Activated T-helper 17 cell treated with anti-CD3 and anti-CD28 coated beads, Interleukin-2, amount 50 U/mL, for 72 hours (primary cell): ENCODE results near the gene HDAC1. TPM values are rescaled to one million over a fixed set of nuclear protein-coding genes. Genes with fewer than 3 reads are reported as not detected.
"Not testable (repeated sequence)": the region's sequence is repeated elsewhere in the genome, so short reads cannot be mapped to it uniquely, and the experiment has no call there.

Experiments
- ATAC-seq: fragments of 150-1000 bp; cut with Tn5 transposase; replicated peaks from 2 replicates; pipeline ENCODE4 v1.10.0; 2021; ENCODE audit warnings: mild to moderate bottlenecking, moderate library complexity
- H3K27ac Mint-ChIP-seq: one replicate; pipeline ENCODE4 v1.8.0; 2022; ENCODE audit warnings: mixed read lengths
- H3K27me3 Mint-ChIP-seq: one replicate; pipeline ENCODE4 v1.8.0; 2022; ENCODE audit warnings: mixed read lengths
- H3K36me3 Mint-ChIP-seq: one replicate; pipeline ENCODE4 v1.8.0; 2022; ENCODE audit warnings: low read depth, mild to moderate bottlenecking, mixed read lengths
- H3K4me1 Mint-ChIP-seq: one replicate; pipeline ENCODE4 v1.8.0; 2022; ENCODE audit warnings: mixed read lengths
- H3K4me3 Mint-ChIP-seq: one replicate; pipeline ENCODE4 v1.8.0; 2022; ENCODE audit warnings: mild to moderate bottlenecking, mixed read lengths
- H3K9me3 Mint-ChIP-seq: one replicate; pipeline ENCODE4 v1.8.0; 2022; ENCODE audit warnings: mixed read lengths
- total RNA-seq, 2 donors: library from RNA; stranded (reverse); gene quantifications; one replicate each; pipeline ENCODE4 v1.2.3, GENCODE V29; 2022

HDAC1 gene
- total RNA-seq = 100 to 1,000 TPM; 171 to 199 TPM

- Mint-ChIP-seq H3K4me3 (peak within 1 kb of the TSS; percentile 92), H3K4me1 (peaks cover 24% of the 10 kb centered on the region)
- peak; percentile 99 for ATAC-seq
These were observed at the start of gene HDAC1 for GRCh38 chr1:32291708-32292538. TSS of gene HDAC1 (plus strand) at chr1:32292083. CDS start at chr1:32292170, 87 bp downstream.

GRCh38 chr1:32242341-32242851, 49.5 kb upstream of the HDAC1 start:
- Mint-ChIP-seq H3K27ac (no peak overlapping the region), H3K9me3 (no peaks in the 10 kb centered on the region)

More at GRCh38 chr1:32291708-32292538, at the start of gene HDAC1:
- Mint-ChIP-seq H3K27ac (peak within 1 kb of the TSS; percentile 98), H3K27me3 (no peaks in the 10 kb centered on the region), H3K36me3 (peaks cover 58% of the 10 kb centered on the region), H3K9me3 (no peaks in the 10 kb centered on the region)

GRCh38 chr1:32246888-32247273, 45.0 kb upstream of the HDAC1 start, which contains the start of gene FAM167B:
TSS of gene FAM167B (plus strand) at chr1:32247222. CDS start at chr1:32247422, 200 bp downstream.
- no peak for ATAC-seq
- peak within 1 kb of the TSS; percentile 93 for H3K27ac Mint-ChIP-seq
- peaks cover 14% of the 10 kb centered on the region for H3K36me3 Mint-ChIP-seq
- H3K4me3 Mint-ChIP-seq = peak within 1 kb of the TSS; percentile 99
- no peaks in the 10 kb centered on the region for H3K27me3 Mint-ChIP-seq
- H3K9me3 Mint-ChIP-seq = no peaks in the 10 kb centered on the region
- peaks cover 26% of the 10 kb centered on the region for H3K4me1 Mint-ChIP-seq

More at GRCh38 chr1:32242341-32242851, 49.5 kb upstream of the HDAC1 start:
- Mint-ChIP-seq H3K4me3 (peak overlapping the region; percentile 86), H3K27me3 (no peaks in the 10 kb centered on the region), H3K36me3 (no peaks in the 10 kb centered on the region), H3K4me1 (peaks cover 9% of the 10 kb centered on the region)
- no peak for ATAC-seq

GRCh38 chr1:32247452-32247851, 44.4 kb upstream of the HDAC1 start:
- H3K4me3 Mint-ChIP-seq = peak overlapping the region; percentile 99
- peaks cover 26% of the 10 kb centered on the region for H3K4me1 Mint-ChIP-seq

GRCh38 chr1:32247983-32248889, 43.6 kb upstream of the HDAC1 start:
- H3K36me3 Mint-ChIP-seq = peaks cover 28% of the 10 kb centered on the region
- peak overlapping the region; percentile 93 for H3K27ac Mint-ChIP-seq
- H3K4me1 Mint-ChIP-seq = peaks cover 31% of the 10 kb centered on the region
- H3K4me3 Mint-ChIP-seq = peak overlapping the region; percentile 99
- peak; percentile 54 for ATAC-seq
- H3K9me3 Mint-ChIP-seq = no peaks in the 10 kb centered on the region
- H3K27me3 Mint-ChIP-seq = no peaks in the 10 kb centered on the region

More at GRCh38 chr1:32247452-32247851, 44.4 kb upstream of the HDAC1 start:
- H3K36me3 Mint-ChIP-seq = peaks cover 20% of the 10 kb centered on the region
- no peaks in the 10 kb centered on the region for H3K27me3 Mint-ChIP-seq
- ATAC-seq = no peak
- peak overlapping the region; percentile 93 for H3K27ac Mint-ChIP-seq
- no peaks in the 10 kb centered on the region for H3K9me3 Mint-ChIP-seq

GRCh38 chr1:32249831-32250525, 41.9 kb upstream of the HDAC1 start:
- no peaks in the 10 kb centered on the region for H3K9me3 Mint-ChIP-seq
- ATAC-seq = peak; percentile 67
- H3K4me3 Mint-ChIP-seq = peak overlapping the region; percentile 99
- H3K27ac Mint-ChIP-seq = peak overlapping the region; percentile 97
- no peaks in the 10 kb centered on the region for H3K27me3 Mint-ChIP-seq
- peaks cover 43% of the 10 kb centered on the region for H3K36me3 Mint-ChIP-seq
- peaks cover 35% of the 10 kb centered on the region for H3K4me1 Mint-ChIP-seq

- H3K9me3 Mint-ChIP-seq = no peaks in the 10 kb centered on the region
- H3K4me1 Mint-ChIP-seq = peaks cover 35% of the 10 kb centered on the region
- peaks cover 50% of the 10 kb centered on the region for H3K36me3 Mint-ChIP-seq
- H3K27me3 Mint-ChIP-seq = no peaks in the 10 kb centered on the region
- ATAC-seq = peak; percentile 50
- peak within 1 kb of the TSS; percentile 99 for H3K4me3 Mint-ChIP-seq
- peak within 1 kb of the TSS; percentile 97 for H3K27ac Mint-ChIP-seq
These were observed 40.8 kb upstream of the HDAC1 start, which contains the start of gene LCK for GRCh38 chr1:32250893-32251716. TSS of gene LCK (plus strand) at chr1:32251265. CDS start at chr1:32274330, 23,065 bp downstream.

GRCh38 chr1:32255072-32256071, 36.5 kb upstream of the HDAC1 start:
- H3K4me3 Mint-ChIP-seq = peak overlapping the region; percentile 99
- no peaks in the 10 kb centered on the region for H3K27me3 Mint-ChIP-seq
- peak; percentile 2 for ATAC-seq
- H3K9me3 Mint-ChIP-seq = no peaks in the 10 kb centered on the region
- peaks cover 78% of the 10 kb centered on the region for H3K36me3 Mint-ChIP-seq
- peaks cover 24% of the 10 kb centered on the region for H3K4me1 Mint-ChIP-seq
- H3K27ac Mint-ChIP-seq = peak overlapping the region; percentile 88

- no peaks in the 10 kb centered on the region for H3K9me3 Mint-ChIP-seq
- H3K36me3 Mint-ChIP-seq = peaks cover 78% of the 10 kb centered on the region
- H3K4me1 Mint-ChIP-seq = peaks cover 22% of the 10 kb centered on the region
- H3K27ac Mint-ChIP-seq = peak overlapping the region; percentile 92
- ATAC-seq = peak; percentile 30
- H3K4me3 Mint-ChIP-seq = peak overlapping the region; percentile 99
- no peaks in the 10 kb centered on the region for H3K27me3 Mint-ChIP-seq
These were observed 35.2 kb upstream of the HDAC1 start for GRCh38 chr1:32256473-32257226.

GRCh38 chr1:32257227-32257508, 34.7 kb upstream of the HDAC1 start:
- Mint-ChIP-seq H3K27ac (peak overlapping the region; percentile 92), H3K4me3 (peak overlapping the region; percentile 99), H3K27me3 (no peaks in the 10 kb centered on the region), H3K4me1 (peaks cover 22% of the 10 kb centered on the region), H3K36me3 (peaks cover 74% of the 10 kb centered on the region), H3K9me3 (no peaks in the 10 kb centered on the region)
- no peak for ATAC-seq

GRCh38 chr1:32263236-32263593, 28.7 kb upstream of the HDAC1 start:
- ATAC-seq, H3K27ac Mint-ChIP-seq, H3K9me3 Mint-ChIP-seq, H3K27me3 Mint-ChIP-seq: not testable (repeated sequence)
- Mint-ChIP-seq H3K36me3 (peaks cover 65% of the 10 kb centered on the region), H3K4me1 (peaks cover 29% of the 10 kb centered on the region), H3K4me3 (peak overlapping the region; percentile 62)

GRCh38 chr1:32263744-32264143, 28.1 kb upstream of the HDAC1 start:
- H3K27me3 Mint-ChIP-seq = no peaks in the 10 kb centered on the region
- peaks cover 3% of the 10 kb centered on the region for H3K9me3 Mint-ChIP-seq
- H3K27ac Mint-ChIP-seq = peak overlapping the region; percentile 75
- peaks cover 65% of the 10 kb centered on the region for H3K36me3 Mint-ChIP-seq
- H3K4me3 Mint-ChIP-seq = peak overlapping the region; percentile 62
- peak; percentile 72 for ATAC-seq
- H3K4me1 Mint-ChIP-seq = peaks cover 29% of the 10 kb centered on the region
